GM19455 (cell line): ENCODE results near the gene MAOA.
"Not testable (repeated sequence)": the region's sequence is repeated elsewhere in the genome, so short reads cannot be mapped to it uniquely, and the experiment has no call there.

Experiments
- ATAC-seq: cut with Tn5 transposase; IDR thresholded peaks from one replicate; pipeline ENCODE4 v1.9.1; 2021; ENCODE audit not compliant: unreplicated experiment

Gene MAOA

DNA sequence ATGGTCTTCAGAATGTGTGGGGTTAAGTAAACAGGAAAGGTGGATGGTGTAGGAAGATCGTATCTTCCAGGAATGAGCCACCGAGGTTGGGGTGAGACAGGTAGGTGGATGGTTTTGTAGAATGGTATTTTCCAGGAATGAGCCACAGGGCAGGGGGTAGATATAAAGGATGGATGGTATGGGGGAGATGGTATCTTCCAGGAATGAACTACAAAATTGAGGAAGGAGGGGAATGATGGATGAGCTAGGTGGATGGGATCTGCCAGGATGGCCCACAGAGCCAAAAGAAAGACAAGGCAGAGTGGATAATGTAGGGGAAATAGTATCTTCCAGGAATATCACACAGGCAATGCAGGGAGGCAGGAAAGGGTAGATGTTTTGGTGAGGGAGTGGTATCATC, 60.0 kb downstream of the MAOA start:
- ATAC-seq, result no peak

DNA sequence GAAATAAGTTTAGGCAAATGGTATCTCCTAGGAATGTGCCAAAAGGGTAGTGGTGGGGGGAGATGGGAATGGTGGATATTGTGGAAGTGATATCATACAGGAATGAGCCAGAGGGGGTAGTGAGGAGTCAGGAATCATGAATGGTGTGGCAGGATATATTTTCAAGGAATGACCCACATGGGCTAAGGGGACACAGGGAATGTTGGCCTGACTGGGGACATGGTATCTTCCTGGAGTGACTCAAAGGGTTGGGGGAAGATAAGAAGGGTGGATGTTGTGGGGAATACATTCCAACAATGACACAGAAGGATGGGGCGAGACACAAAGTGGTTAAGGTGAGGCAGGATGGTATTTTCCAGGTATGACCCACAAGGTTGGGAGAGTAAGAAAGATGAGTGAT, 60.6 kb downstream of the MAOA start:
- no peak for ATAC-seq

DNA sequence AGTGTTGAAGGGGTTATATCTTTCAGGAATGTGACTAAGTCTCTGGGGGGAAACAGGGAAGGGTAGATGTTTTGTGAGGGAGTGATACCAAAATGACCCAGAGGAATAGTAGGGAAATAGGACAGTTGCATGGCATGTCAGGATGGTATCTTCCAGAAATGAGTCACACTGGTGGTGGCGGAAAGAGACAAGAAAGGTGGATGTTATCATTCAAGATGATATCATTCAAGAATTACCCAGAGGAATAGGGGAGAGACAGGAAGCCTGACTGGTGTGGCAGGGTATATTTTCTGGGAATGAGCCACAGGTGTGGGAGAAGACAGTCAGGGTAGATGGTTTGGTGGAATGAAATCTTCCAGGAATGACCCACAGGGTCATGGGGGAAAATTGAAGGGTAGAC, 61.1 kb downstream of the MAOA start:
- no peak for ATAC-seq

DNA sequence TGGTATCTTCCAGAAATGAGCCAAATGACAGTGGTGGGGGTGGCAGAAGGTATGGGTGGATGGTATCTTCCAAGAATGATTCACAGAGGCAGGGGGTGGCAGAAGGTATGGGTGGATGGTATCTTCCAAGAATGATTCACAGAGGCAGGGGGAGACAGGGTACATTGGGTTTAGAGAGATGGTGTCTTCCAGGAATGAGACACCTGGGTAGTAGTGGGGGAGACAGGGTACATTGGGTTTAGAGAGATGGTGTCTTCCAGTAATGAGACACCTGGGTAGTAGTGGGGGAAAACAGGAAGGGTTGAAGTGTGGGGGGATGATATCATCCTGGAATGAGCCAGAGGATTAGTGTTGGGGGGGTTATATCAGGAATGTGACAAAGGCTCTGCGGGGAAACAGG, 62.0 kb downstream of the MAOA start:
- ATAC-seq, result no peak

DNA sequence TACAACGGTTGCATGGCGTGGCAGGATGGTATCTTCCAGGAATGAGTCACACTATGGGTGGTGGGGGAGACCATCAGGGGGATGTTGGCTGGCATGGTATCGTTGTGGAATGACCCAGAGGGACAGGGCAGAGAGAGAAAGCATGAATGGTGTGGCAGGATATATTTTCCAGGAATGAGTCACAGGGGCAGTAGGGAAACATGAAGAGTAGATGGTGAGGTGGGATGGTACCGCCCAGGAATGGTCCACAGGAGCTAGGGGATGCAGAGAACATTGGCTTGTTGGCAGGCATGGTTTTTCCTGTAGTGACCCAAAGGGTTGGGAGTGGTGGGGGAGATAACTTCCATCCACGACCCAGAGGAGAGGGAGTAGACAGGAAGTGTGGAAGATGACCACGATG, 62.4 kb downstream of the MAOA start:
- no peak for ATAC-seq

DNA sequence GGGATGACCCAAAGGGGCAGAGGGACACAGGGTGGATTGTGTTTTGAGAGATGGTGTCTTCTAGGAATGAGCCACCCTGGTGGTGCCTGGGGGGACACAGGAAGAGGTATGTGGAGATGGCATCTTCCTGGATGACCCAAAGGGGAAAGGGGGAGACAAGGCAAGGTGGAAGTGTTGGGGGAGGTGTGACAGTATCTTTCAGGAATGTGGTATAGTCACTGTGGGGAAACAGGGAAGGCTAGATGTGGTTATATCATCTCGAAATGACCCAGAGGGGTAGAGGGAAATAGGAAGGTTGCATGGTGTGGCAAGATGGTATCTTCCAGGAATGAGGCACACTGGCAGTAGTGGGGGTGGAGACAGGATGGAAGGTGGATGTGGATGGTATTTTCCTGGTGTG, 62.9 kb downstream of the MAOA start:
- no peak for ATAC-seq

DNA sequence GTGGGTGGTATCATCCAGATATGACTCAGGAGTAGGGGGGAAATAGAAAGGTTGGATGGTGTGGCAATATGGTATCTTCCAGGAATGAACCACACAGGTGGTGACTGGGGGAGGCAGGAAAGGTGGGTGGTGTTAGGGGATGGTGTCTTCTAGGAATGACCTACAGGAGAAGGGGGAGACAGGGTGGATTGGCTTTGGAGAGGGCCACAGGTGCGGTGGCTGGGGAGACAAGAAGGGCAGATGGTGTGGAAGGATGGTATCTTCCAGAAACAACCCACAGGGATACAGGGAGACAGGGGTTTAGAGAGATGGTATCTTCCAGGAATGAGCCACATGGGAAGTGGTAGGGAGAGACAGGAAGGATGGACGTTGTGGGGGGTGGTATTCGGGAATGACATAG, 64.0 kb downstream of the MAOA start:
- no peak for ATAC-seq

DNA sequence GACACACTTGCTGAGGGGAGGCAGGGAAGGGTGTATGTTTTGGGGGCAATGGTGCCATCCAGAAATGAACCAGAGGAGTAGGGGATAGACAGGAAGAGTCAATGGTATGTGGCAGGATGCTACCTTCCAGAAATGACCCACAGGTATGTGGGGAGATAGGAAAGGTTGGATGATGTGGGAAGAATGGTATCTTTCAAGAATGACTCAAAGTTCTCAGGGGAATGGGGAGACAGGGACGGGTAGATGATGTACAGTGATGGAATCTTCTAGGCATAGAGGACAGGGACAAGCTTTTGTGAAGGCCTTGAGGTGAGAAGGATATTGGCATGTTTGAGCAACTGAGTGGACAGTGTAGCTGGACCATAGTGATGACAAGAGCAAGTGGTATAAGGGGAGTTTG, 64.9 kb downstream of the MAOA start:
- no peak for ATAC-seq

DNA sequence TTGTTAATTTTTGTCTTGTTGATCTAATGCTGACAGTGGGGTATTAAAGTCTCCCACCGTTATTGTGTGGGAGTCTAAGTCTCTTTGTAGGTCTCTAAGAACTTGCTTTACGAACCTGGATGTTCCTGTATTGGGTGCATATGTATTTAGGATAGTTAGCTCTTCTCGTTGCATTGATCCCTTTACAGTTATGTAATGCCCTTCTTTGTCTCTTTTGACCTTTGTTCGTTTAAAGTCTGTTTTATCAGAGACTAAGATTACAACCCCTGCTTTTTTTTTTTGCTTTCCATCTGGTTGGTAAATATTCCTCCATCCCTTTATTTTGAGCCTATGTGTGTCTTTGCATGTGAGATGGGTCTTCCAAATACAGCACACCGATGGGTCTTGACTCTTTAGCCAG, 69.1 kb downstream of the MAOA start:
- not testable (repeated sequence) for ATAC-seq

DNA sequence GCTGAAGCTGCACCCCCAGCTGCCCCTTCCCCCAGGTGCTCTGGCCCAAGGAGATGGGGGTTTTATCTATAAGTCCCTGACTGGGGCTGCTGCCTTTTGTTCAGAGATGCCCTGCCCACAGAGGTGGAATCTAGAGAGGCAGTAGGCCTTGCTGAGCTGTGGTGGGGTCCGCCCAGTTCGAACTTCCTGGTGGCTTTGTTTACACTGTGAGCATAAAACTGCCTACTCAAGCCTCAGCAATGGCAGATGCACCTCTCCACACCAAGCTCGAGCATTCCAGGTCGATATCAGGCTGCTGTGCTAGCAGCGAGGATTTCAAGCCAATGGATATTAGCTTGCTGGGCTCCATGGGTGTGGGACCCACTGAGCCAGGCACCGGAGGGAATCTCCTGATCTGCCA, 71.2 kb downstream of the MAOA start:
- not testable (repeated sequence) for ATAC-seq

DNA sequence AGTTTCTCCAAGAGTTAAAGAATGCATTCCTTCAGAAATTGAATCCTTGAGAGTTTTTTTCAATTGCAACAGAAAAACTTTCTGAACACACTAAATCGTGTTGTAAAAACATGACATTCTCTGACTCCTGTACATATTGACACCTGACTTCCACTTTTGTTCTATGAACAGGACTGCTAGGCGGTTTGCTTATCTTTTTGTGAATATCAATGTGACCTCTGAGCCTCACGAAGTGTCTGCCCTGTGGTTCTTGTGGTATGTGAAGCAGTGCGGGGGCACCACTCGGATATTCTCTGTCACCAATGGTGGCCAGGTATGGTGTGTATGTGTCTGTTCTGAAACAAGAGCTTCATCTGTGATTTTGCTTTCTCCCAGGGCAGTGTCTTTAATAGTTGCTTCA, 71.9 kb downstream of the MAOA start:
- no peak for ATAC-seq

DNA sequence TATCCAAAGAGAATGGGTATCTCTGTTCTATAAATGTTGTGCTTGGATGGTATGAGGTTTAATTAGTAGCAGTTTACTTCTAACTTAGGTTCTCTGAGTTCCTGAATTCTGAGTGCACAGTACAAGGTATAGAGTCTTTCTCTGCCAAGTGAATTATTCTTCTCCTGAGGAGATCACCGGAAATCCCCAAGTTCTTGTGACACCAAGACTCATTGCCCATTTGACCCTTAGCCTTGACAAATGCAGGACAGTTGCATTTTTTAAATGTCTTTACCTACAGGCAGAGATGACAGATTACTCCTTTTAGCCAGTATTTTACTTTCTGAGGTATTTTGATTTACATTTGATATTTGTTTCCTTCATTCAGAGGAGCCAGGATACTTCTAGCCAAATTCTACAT, 72.9 kb downstream of the MAOA start:
- no peak for ATAC-seq

DNA sequence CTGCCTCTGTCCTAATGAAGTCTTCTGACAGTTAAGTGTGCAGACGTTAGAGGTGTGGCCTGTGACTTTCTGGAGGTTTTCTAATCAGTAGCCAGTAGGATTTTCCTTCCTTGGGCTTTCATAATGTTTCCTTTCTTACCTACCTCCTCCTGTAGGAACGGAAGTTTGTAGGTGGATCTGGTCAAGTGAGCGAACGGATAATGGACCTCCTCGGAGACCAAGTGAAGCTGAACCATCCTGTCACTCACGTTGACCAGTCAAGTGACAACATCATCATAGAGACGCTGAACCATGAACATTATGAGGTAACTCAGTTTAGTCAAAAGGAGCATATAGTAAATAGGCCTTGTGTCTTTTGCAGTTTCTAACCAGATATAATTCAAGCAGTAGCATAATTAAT, 75.0 kb downstream of the MAOA start:
- no peak for ATAC-seq

DNA sequence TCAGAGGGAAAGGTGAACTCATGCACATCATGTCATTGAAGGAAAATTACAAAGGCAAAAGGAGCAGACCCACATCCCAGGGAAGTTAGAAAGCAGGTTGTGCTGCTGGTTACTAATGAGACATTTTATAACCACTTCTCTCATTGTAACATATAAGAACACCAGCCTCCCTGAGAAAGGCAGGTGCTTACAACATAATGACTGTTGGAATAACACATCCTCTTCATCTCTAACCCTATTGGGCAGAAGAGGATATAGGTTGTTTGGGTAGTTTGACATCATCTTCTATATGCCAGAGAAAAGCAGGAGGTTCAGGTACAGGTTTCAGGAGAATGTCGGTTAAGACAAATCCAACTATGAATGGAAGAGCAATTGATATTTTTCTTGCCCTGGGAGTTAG, 77.6 kb downstream of the MAOA start:
- ATAC-seq, result no peak

DNA sequence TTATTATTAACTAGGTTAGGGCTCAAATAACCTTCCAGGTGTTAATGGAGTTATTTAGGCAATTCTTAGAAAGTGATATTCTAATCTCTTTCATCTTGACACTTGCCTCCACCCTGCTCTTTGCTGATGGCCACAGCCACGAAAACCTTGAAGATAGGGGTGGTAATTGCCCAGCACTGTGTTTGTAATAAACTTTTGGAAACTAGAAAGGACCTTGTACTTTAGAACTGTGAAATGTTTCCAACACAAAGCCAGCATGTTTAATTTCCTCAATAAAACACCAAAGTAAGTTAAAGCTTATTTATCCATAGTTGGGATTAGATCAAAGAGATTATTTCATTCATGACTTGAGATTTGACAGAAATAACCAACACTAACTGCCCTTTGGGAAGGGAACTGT, 78.3 kb downstream of the MAOA start:
- ATAC-seq, result no peak

DNA sequence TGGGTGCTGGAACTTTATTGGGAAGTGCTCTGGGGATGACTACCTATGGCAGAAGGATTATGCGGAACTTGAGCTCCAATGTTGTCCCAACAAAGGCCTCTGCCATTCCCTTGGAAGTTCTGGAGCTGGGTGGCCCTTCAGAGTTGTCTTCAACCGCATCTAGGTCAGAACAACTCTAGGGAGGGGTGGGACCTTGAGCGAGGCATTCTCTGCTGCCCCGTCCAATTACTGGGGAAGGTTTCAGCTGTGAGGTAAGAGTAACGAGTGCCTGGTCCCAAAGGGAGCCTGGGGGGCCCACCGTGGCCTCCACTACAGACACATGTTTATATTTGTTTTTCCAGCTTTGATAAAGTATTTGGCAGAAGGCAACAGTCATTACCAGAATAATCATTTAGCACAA, 79.4 kb downstream of the MAOA start:
- no peak for ATAC-seq

DNA sequence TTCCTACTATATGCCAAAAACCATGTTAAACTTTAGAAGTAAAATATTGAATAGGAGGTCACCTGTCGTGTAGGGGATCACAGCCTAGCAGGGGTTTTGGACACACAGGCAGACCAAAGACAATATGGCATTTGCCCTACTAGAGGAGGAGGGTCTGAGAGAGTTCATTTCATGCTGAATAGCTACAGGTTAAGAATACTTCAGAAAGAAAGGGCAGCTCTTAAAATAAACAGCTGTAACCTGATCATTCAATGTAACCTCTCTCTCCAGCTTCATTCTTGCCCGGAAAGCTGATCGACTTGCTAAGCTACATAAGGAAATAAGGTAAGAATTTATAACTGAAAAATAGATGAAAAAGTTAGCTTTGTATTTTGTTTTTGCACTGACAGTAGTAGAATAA, 79.9 kb downstream of the MAOA start:
- no peak for ATAC-seq

DNA sequence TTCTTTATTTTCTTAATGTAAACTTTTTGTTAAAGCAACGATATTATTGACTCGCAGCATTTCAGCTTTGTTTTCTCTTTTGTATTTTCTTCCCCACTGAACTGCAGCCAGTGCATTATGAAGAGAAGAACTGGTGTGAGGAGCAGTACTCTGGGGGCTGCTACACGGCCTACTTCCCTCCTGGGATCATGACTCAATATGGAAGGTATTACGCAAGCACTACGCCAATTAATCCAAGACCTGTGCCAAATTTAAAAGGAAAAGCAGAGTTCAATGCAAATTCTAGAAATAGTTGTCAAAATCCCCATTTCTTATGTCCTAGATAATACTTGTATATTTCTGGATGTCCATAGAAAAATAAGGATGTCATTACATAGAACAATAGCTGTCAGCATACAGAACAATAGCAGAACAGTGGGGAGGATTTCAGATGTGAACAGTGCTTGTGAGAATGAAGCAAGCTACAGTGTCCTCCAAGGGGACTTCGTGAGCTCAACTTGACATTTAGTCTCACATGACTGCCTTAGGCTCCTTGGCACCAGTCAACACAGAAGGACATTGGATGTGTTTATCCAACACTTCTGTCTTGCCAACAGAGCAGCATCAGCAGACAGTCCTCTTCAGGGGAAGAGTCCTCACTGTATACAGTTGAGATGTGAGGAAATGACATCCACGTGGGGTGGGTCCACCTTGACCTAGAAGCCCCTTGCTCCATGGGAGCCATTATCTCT, 85.9 kb downstream of the MAOA start:
- ATAC-seq, result no peak

DNA sequence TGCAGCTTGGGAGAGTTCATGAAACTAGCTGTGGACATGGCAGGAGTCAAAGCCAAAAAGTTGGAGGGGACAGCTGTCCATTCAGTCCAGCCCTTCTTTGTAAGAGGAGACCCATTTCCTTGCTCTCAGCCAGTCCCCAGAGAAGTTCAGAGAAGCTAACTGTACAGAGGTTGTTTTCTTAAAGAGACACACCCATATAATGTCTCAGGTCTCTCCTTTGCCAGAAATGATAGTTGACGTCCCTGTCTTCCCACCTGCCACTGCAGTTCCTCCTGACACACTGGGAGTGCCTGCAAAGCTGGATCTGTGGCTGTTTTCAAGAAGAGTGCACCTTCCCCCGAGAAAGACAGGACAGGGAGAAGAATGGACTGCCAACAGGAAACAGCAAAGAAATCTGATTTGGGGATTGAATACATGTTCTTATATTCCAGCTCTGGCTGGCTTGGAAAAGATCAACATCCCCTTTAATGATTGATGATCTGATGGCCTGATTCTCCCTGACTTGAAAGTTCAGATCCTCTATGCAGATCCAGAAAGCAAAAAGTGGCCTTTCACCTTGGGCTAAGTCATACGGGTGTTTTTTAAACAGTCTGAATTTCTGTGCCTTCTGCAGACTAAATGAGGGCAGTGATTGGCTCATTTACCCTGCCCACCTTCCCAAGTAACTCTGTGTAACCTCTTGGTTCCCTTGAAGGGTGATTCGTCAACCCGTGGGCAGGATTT, 87.2 kb downstream of the MAOA start:
- no peak for ATAC-seq

DNA sequence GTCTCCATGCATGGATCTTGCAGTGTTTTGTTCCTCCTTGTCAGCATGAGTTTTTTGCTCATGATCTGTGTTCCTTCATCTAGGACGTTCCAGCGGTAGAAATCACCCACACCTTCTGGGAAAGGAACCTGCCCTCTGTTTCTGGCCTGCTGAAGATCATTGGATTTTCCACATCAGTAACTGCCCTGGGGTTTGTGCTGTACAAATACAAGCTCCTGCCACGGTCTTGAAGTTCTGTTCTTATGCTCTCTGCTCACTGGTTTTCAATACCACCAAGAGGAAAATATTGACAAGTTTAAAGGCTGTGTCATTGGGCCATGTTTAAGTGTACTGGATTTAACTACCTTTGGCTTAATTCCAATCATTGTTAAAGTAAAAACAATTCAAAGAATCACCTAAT, 88.2 kb downstream of the MAOA start:
- ATAC-seq, result no peak

DNA sequence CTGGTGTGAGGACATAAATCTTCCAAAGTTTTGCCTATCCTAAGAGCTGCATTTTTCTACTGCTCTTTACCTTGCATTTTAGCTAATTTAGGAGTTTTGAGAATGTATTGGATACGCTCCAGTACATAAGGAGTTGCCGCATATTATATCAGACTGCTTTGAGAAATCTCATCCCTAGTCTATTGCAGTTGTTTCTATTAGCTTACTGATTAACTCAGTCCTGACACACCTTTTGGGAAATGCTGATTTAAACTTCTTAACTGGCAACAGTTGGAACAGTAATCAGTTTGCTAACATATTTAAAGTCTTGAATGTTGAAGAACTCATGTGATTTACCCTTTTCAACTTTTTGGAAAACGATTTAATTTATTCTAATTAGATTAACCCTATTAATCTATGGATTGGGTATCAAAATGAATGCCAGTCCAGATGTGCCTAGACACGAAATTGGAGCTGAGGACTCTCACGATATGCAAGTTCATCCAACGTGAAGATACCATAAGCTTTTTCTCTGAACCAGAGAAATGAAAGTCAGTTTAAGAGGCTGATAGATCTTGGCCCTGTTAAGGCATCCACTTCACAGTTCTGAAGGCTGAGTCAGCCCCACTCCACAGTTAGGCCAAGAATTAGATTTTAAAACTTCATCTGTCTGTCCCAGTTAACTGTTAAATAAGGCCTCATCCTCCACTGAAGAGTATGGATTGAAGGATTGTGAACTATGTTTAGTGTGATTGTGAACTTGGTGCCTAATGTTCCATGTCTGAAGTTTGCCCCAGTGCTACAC, 90.0 kb downstream of the MAOA start:
- ATAC-seq, result no peak

DNA sequence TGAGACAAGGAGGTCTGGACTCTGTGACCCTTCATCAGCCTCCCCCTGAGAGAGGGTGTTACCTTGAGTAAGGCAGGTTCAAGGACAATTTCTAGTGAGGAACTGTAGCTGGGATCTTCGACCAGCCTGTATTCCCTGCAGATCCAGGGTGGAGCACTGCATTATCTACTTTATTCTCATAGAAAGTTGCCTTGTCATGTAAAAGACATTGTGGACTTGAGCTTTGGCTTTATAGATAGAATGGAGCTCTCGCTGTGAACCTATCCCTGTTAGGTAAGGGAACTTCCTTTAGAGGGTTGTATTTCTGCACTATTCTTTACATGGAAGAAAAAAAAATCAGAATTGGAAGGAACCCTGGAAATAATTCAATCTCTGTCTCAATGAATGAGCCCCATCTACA, 91.4 kb downstream of the MAOA start:
- no peak for ATAC-seq
